ENCODE results near the gene DPY19L3.

Gene DPY19L3

GRCh38 chr19:32522967-32523366 is 117.4 kb downstream of the DPY19L3 start:
- DNase-seq = no peak

DNA sequence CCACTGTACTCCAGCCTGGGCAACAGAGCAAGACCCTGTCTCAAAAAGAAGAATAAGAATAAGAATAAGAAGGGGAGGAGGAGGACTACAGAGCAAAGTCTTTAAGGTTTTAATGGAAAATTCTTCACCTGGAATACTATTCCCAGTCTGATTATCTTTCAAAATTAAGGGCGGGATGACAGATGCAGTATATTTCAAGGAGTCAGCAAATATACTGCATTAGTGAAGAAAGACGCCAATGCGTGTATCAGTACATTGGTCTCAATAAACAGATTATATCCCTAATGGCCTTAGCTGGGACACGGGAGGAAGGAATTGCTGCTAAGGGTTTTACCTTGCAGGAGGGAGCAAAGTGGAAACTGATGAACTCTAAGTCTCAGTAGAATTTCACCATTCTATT is 121.3 kb downstream of the DPY19L3 start:
- DNase-seq = no peak

- no peak for DNase-seq
Observed at GRCh38 chr19:32530773-32531172, 125.2 kb downstream of the DPY19L3 start.

GRCh38 chr19:32532233-32532632 is 126.7 kb downstream of the DPY19L3 start:
- DNase-seq = no peak
